Measurements from ENCODE around the gene PLAC1. TPM values are rescaled to one million over a fixed set of nuclear protein-coding genes. Genes with fewer than 3 reads are reported as not detected.

The PLAC1 gene
- total and polyA plus RNA-seq, 2 of the 4 experiments (the other 2 are of a cell fraction) = 0.36 to 0.74 TPM

DNA sequence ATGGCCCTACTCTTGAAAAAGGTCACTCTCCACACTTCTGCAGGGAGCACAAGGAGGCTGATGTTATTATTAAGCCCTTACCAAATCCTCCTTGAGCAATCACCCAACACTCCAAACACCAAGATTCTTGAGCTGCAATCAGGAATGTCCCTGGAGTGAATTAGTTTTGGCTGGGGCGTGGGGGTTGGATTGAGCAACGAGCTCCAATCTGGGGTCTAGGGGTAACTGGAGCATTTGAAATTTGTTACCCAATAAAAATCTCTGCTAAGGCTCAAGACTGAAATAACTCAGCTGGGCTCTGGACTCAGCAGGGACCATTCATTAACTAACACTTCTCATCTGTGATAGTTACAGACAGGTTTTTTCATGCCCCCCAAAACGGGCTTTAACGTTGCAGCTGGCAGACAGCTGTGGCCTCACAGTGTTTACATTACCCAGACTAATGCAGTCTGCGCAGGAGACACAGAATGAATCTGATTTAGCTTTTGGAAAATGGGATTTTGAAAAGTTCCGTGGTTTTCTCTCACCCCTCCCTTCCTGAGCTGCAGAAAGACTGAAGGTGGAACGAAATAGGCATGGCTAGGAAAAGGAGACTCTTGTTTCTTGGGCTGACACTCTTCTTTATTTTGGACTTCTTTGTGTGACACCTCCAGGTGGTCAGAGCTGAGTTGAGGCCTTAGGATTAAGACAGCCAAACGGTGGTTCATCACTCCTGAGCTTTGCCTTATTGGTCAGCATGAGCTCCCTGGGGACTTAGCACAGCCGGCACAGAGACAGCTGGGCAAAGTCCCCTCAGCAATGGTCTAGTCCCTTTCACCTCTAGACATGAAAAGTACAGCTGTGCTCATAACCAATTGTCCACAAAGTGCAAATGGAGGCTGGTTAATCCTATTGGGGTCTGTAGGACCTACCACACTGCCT, 26.6 kb downstream of the PLAC1 start:
- H2BK20ac ChIP-seq (ENCODE audit: low read depth, low read length) = peak overlapping the region; percentile 84
- 33% methylated on average over 1 of the region's 9 CpGs; no CpG with 5 or more reads in 1 of the 2 experiments for WGBS, 2 experiments (ENCODE audit: extremely low coverage in 2 of 2, insufficient read length in 1 of 2)
- H2BK5ac ChIP-seq (ENCODE audit: low read depth, low read length, poor library complexity, severe bottlenecking) = peak overlapping the region; percentile 30
- H4K5ac ChIP-seq (ENCODE audit: low read depth, low read length) = peak overlapping the region; percentile 88
- no peaks in the 10 kb centered on the region for H3K79me1 ChIP-seq (ENCODE audit: low read depth in 1 of 2, low read length in 2 of 2)
- peak overlapping the region; percentile 83 for H2BK120ac ChIP-seq (ENCODE audit: low read depth, low read length)
- peaks cover 21% of the 10 kb centered on the region for H3K9me1 ChIP-seq (ENCODE audit: insufficient read depth, low read length)
- H4K91ac ChIP-seq (ENCODE audit: insufficient read depth, low read depth, low read length) = peak overlapping the region; percentile 67
- BruUV-seq (replicated peaks) = no TSS peak
- ATAC-seq (ENCODE audit: low read depth) (peak; percentile 71), DNase-seq (peak; percentile 76)
- peak overlapping the region; percentile 95; the same call in 2 of the 3 replicates for H2BK15ac ChIP-seq (ENCODE audit: low read depth, low read length)
- H3K9me3 ChIP-seq (ENCODE audit: control insufficient read depth, insufficient read depth, low read length) = no peaks in the 10 kb centered on the region
- H2AK5ac ChIP-seq (ENCODE audit: low read depth, low read length) = peak overlapping the region; percentile 77; the same call in 1 of the 2 replicates
- intact Hi-C loops (cut with micrococcal nuclease) (no loop called here), in situ Hi-C loops (cut with MboI; ENCODE audit: low sequenced_read_pairs) (no loop called here), dilution Hi-C loops (cut with HindIII; ENCODE audit: low sequenced_read_pairs, unreplicated experiment) (no loop called here)
- TF ChIP-seq RCOR1 (IDR thresholded peaks at IDR 0.05; ENCODE audit: insufficient replicate concordance, low read length) = no peak
- peak; percentile 60 for TF ChIP-seq CEBPB (IDR thresholded peaks at IDR 0.05; ENCODE audit: low read depth, low read length)
- H4K8ac ChIP-seq (ENCODE audit: low read depth in 2 of 2, low read length in 2 of 2) = peak overlapping the region; percentile 51 to 68
- peak overlapping the region; percentile 34; the same call in 1 of the 2 replicates for H3K9ac ChIP-seq (ENCODE audit: low read depth, low read length)
- no peak overlapping the region for H3K4me3 ChIP-seq (ENCODE audit: insufficient read depth, low read depth, low read length)
- H2AK9ac ChIP-seq (replicated peaks; ENCODE audit: low read depth, low read length, poor library complexity) = no peak overlapping the region
- POLR2A ChIA-PET (ENCODE audit: unreplicated experiment) = interaction anchor here (0.9 kb wide), 2 partner anchors 31 to 39 kb away, joined by 3 read pairs; no protein-coding TSS in a partner anchor
- peak overlapping the region; percentile 66 for H2AFZ ChIP-seq (replicated peaks; ENCODE audit: low read length, poor library complexity)
- peak overlapping the region; percentile 96 for H3K27ac ChIP-seq (ENCODE audit: insufficient read depth, low read length)
- H3K56ac ChIP-seq (ENCODE audit: extremely low read depth, insufficient read depth, low read length) = no peak overlapping the region
- no peaks in the 10 kb centered on the region for H3K27me3 ChIP-seq (ENCODE audit: control insufficient read depth, insufficient read depth, low read length)
- peak overlapping the region; percentile 90 for H3K4ac ChIP-seq (ENCODE audit: low read depth, low read length)
- H3K23ac ChIP-seq (ENCODE audit: low read depth, low read length) = peak overlapping the region; percentile 11
- no peaks in the 10 kb centered on the region for H4K20me1 ChIP-seq (ENCODE audit: insufficient read depth, low read length)
- CTCF ChIA-PET = no interaction called here
- H3K18ac ChIP-seq (ENCODE audit: low read depth, low read length) = peak overlapping the region; percentile 83
- peak overlapping the region; percentile 47 for H3K4me2 ChIP-seq (ENCODE audit: low read depth, low read length)
- H3K14ac ChIP-seq (replicated peaks; ENCODE audit: low read depth, low read length) = peak overlapping the region; percentile 73; the same call in 1 of the 2 replicates
- H3K4me1 ChIP-seq (ENCODE audit: control insufficient read depth, insufficient read depth, low read length) = peaks cover 11% of the 10 kb centered on the region
- H3K36me3 ChIP-seq (ENCODE audit: control insufficient read depth, insufficient read depth, low read length) = no peaks in the 10 kb centered on the region

All from IMR-90 (cell line).